ENCODE data around the gene RAB11FIP4.

RAB11FIP4 gene

DNA sequence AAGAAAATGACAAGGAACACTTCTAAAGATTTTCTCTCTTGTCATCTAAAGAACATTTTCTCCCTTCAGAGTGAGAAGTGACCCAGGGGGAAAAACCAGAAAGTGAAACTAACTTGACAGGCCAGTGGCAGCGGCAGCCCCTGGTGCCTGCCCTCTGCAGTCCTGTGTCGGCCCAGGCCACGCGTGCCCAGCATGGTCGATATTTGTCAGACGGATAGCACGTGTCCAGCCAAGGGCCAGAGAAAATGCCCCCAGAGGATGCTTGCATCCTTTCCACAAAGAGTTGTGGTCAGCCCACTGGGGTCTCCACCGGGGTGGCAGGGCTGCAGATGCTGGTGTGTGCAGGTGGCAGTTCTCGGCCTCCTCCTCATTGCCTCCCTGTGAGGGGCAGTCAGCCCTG lies 176.6 kb downstream of the RAB11FIP4 start (continued):
- TF ChIP-seq, protein P1, sequence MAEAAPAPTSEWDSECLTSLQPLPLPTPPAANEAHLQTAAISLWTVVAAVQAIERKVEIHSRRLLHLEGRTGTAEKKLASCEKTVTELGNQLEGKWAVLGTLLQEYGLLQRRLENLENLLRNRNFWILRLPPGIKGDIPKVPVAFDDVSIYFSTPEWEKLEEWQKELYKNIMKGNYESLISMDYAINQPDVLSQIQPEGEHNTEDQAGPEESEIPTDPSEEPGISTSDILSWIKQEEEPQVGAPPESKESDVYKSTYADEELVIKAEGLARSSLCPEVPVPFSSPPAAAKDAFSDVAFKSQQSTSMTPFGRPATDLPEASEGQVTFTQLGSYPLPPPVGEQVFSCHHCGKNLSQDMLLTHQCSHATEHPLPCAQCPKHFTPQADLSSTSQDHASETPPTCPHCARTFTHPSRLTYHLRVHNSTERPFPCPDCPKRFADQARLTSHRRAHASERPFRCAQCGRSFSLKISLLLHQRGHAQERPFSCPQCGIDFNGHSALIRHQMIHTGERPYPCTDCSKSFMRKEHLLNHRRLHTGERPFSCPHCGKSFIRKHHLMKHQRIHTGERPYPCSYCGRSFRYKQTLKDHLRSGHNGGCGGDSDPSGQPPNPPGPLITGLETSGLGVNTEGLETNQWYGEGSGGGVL (tag by site-specific recombination; IDR thresholded peaks at IDR 0.05), result no peak
- TF ChIP-seq, protein P2, sequence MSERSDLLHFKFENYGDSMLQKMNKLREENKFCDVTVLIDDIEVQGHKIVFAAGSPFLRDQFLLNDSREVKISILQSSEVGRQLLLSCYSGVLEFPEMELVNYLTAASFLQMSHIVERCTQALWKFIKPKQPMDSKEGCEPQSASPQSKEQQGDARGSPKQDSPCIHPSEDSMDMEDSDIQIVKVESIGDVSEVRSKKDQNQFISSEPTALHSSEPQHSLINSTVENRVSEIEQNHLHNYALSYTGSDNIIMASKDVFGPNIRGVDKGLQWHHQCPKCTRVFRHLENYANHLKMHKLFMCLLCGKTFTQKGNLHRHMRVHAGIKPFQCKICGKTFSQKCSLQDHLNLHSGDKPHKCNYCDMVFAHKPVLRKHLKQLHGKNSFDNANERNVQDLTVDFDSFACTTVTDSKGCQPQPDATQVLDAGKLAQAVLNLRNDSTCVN (tag by site-specific recombination; optimal IDR thresholded peaks at IDR 0.05), result no peak
- TF ChIP-seq, protein P3, sequence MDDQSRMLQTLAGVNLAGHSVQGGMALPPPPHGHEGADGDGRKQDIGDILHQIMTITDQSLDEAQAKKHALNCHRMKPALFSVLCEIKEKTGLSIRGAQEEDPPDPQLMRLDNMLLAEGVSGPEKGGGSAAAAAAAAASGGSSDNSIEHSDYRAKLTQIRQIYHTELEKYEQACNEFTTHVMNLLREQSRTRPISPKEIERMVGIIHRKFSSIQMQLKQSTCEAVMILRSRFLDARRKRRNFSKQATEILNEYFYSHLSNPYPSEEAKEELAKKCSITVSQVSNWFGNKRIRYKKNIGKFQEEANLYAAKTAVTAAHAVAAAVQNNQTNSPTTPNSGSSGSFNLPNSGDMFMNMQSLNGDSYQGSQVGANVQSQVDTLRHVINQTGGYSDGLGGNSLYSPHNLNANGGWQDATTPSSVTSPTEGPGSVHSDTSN (CRISPR knock-in tag; IDR thresholded peaks at IDR 0.05), result no peak
- TF ChIP-seq, protein P4, sequence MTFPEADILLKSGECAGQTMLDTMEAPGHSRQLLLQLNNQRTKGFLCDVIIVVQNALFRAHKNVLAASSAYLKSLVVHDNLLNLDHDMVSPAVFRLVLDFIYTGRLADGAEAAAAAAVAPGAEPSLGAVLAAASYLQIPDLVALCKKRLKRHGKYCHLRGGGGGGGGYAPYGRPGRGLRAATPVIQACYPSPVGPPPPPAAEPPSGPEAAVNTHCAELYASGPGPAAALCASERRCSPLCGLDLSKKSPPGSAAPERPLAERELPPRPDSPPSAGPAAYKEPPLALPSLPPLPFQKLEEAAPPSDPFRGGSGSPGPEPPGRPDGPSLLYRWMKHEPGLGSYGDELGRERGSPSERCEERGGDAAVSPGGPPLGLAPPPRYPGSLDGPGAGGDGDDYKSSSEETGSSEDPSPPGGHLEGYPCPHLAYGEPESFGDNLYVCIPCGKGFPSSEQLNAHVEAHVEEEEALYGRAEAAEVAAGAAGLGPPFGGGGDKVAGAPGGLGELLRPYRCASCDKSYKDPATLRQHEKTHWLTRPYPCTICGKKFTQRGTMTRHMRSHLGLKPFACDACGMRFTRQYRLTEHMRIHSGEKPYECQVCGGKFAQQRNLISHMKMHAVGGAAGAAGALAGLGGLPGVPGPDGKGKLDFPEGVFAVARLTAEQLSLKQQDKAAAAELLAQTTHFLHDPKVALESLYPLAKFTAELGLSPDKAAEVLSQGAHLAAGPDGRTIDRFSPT (tag by site-specific recombination; IDR thresholded peaks at IDR 0.05), result no peak
- no peak for TF ChIP-seq ZBTB7A (tag by site-specific recombination; IDR thresholded peaks at IDR 0.05; ENCODE audit: low read depth)
- TF ChIP-seq ZNF426 (tag by site-specific recombination; IDR thresholded peaks at IDR 0.05), result no peak
- TF ChIP-seq ZNF354C (tag by site-specific recombination; IDR thresholded peaks at IDR 0.05; ENCODE audit: borderline replicate concordance, low read depth), result no peak
- TF ChIP-seq ZEB2 (tag by site-specific recombination; IDR thresholded peaks at IDR 0.05), result no peak
- TF ChIP-seq ZNF146 (tag by site-specific recombination; IDR thresholded peaks at IDR 0.05), result no peak
- no peak for TF ChIP-seq ZBTB20 (tag by site-specific recombination; IDR thresholded peaks at IDR 0.05)
- TF ChIP-seq, protein P5, sequence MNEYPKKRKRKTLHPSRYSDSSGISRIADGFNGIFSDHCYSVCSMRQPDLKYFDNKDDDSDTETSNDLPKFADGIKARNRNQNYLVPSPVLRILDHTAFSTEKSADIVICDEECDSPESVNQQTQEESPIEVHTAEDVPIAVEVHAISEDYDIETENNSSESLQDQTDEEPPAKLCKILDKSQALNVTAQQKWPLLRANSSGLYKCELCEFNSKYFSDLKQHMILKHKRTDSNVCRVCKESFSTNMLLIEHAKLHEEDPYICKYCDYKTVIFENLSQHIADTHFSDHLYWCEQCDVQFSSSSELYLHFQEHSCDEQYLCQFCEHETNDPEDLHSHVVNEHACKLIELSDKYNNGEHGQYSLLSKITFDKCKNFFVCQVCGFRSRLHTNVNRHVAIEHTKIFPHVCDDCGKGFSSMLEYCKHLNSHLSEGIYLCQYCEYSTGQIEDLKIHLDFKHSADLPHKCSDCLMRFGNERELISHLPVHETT (tag by site-specific recombination; IDR thresholded peaks at IDR 0.05), result no peak
- TF ChIP-seq, protein P6, sequence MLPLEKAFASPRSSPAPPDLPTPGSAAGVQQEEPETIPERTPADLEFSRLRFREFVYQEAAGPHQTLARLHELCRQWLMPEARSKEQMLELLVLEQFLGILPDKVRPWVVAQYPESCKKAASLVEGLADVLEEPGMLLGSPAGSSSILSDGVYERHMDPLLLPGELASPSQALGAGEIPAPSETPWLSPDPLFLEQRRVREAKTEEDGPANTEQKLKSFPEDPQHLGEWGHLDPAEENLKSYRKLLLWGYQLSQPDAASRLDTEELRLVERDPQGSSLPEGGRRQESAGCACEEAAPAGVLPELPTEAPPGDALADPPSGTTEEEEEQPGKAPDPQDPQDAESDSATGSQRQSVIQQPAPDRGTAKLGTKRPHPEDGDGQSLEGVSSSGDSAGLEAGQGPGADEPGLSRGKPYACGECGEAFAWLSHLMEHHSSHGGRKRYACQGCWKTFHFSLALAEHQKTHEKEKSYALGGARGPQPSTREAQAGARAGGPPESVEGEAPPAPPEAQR (tag by site-specific recombination; IDR thresholded peaks at IDR 0.05), result no peak
- TF ChIP-seq ZNF48 (tag by site-specific recombination; IDR thresholded peaks at IDR 0.05), result no peak
- TF ChIP-seq, protein P7, sequence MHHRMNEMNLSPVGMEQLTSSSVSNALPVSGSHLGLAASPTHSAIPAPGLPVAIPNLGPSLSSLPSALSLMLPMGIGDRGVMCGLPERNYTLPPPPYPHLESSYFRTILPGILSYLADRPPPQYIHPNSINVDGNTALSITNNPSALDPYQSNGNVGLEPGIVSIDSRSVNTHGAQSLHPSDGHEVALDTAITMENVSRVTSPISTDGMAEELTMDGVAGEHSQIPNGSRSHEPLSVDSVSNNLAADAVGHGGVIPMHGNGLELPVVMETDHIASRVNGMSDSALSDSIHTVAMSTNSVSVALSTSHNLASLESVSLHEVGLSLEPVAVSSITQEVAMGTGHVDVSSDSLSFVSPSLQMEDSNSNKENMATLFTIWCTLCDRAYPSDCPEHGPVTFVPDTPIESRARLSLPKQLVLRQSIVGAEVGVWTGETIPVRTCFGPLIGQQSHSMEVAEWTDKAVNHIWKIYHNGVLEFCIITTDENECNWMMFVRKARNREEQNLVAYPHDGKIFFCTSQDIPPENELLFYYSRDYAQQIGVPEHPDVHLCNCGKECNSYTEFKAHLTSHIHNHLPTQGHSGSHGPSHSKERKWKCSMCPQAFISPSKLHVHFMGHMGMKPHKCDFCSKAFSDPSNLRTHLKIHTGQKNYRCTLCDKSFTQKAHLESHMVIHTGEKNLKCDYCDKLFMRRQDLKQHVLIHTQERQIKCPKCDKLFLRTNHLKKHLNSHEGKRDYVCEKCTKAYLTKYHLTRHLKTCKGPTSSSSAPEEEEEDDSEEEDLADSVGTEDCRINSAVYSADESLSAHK (tag by site-specific recombination; IDR thresholded peaks at IDR 0.05), result no peak
- TF ChIP-seq ZNF629 (tag by site-specific recombination; IDR thresholded peaks at IDR 0.05), result no peak

All from HEK293 (cell line).